ENCODE measurements around the gene KIF18A. TPM values are rescaled to one million over a fixed set of nuclear protein-coding genes. Genes with fewer than 3 reads are reported as not detected.
A peak's percentile ranks its signal among the peaks of the same experiment; 100 is the strongest.

Gene KIF18A
- total RNA-seq, 1 donor from 2014 or later: 4.9 TPM

- no peak for TF ChIP-seq CTCF (IDR thresholded peaks at IDR 0.05; ENCODE audit: unreplicated experiment)
- H3K27ac Mint-ChIP-seq (ENCODE audit: unreplicated experiment): peak overlapping the region; percentile 99
- no peaks in the 10 kb centered on the region for H3K36me3 Mint-ChIP-seq (ENCODE audit: low read depth, unreplicated experiment)
- peak overlapping the region; percentile 99 for H3K4me3 Mint-ChIP-seq (ENCODE audit: unreplicated experiment)
- H3K27me3 Mint-ChIP-seq (ENCODE audit: unreplicated experiment): peaks cover 12% of the 10 kb centered on the region
- H3K4me1 Mint-ChIP-seq (ENCODE audit: unreplicated experiment): peaks cover 23% of the 10 kb centered on the region
- peak; percentile 51 for DNase-seq (ENCODE audit: low spot score)
- no peaks in the 10 kb centered on the region for H3K9me3 Mint-ChIP-seq (ENCODE audit: unreplicated experiment)
Measured at GRCh38 chr11:28110108-28110820, 2.3 kb upstream of the KIF18A start.

GRCh38 chr11:28108958-28109357 lies 1.0 kb upstream of the KIF18A start:
- H3K4me1 Mint-ChIP-seq (ENCODE audit: unreplicated experiment): peaks cover 23% of the 10 kb centered on the region

GRCh38 chr11:28107191-28107749 lies 686 bp downstream of the KIF18A start:
- H3K4me3 Mint-ChIP-seq (ENCODE audit: unreplicated experiment): peak overlapping the region; percentile 99
- H3K27me3 Mint-ChIP-seq (ENCODE audit: unreplicated experiment): peaks cover 12% of the 10 kb centered on the region
- peak overlapping the region; percentile 99 for H3K27ac Mint-ChIP-seq (ENCODE audit: unreplicated experiment)
- H3K36me3 Mint-ChIP-seq (ENCODE audit: low read depth, unreplicated experiment): no peaks in the 10 kb centered on the region
- H3K9me3 Mint-ChIP-seq (ENCODE audit: unreplicated experiment): no peaks in the 10 kb centered on the region
- peak; percentile 13 for DNase-seq (ENCODE audit: low spot score)
- no peak for TF ChIP-seq CTCF (IDR thresholded peaks at IDR 0.05; ENCODE audit: unreplicated experiment)
- H3K4me1 Mint-ChIP-seq (ENCODE audit: unreplicated experiment): peaks cover 23% of the 10 kb centered on the region

More at GRCh38 chr11:28108958-28109357, 1.0 kb upstream of the KIF18A start:
- TF ChIP-seq CTCF (IDR thresholded peaks at IDR 0.05; ENCODE audit: unreplicated experiment): no peak
- H3K36me3 Mint-ChIP-seq (ENCODE audit: low read depth, unreplicated experiment): no peaks in the 10 kb centered on the region
- no peaks in the 10 kb centered on the region for H3K9me3 Mint-ChIP-seq (ENCODE audit: unreplicated experiment)
- peak overlapping the region; percentile 99 for H3K4me3 Mint-ChIP-seq (ENCODE audit: unreplicated experiment)
- peaks cover 12% of the 10 kb centered on the region for H3K27me3 Mint-ChIP-seq (ENCODE audit: unreplicated experiment)
- no peak for DNase-seq (ENCODE audit: low spot score)
- peak overlapping the region; percentile 99 for H3K27ac Mint-ChIP-seq (ENCODE audit: unreplicated experiment)

GRCh38 chr11:28106353-28107043 lies 1.5 kb downstream of the KIF18A start:
- Mint-ChIP-seq H3K36me3 (ENCODE audit: low read depth, unreplicated experiment) (no peaks in the 10 kb centered on the region), H3K9me3 (ENCODE audit: unreplicated experiment) (no peaks in the 10 kb centered on the region), H3K27me3 (ENCODE audit: unreplicated experiment) (peaks cover 12% of the 10 kb centered on the region), H3K27ac (ENCODE audit: unreplicated experiment) (peak overlapping the region; percentile 39), H3K4me3 (ENCODE audit: unreplicated experiment) (no peak overlapping the region), H3K4me1 (ENCODE audit: unreplicated experiment) (peaks cover 23% of the 10 kb centered on the region)
- DNase-seq (ENCODE audit: low spot score): no peak
- no peak for TF ChIP-seq CTCF (IDR thresholded peaks at IDR 0.05; ENCODE audit: unreplicated experiment)

All from endothelial cell (in vitro differentiated cells).